ENCODE measurements around the gene BMX.

- TF ChIP-seq CTCF (conservative IDR thresholded peaks at IDR 0.05; ENCODE audit: low read depth, low read length) (no peak), EZH2 (IDR thresholded peaks at IDR 0.05; ENCODE audit: low read length, unreplicated experiment) (no peak)
These were observed 9.2 kb downstream of the BMX start for GRCh38 chrX:15509845-15510244.

Data from PC-3 (cell line).